GM12872 (cell line): Measurements from ENCODE around the gene VIPAS39.
A peak's percentile ranks its signal among the peaks of the same experiment; 100 is the strongest.

Source experiments
- CTCF ChIP-seq: IDR thresholded peaks from 3 replicates; pipeline ENCODE4 v1.5.1; 2011; ENCODE audit warnings: low read depth, mild to moderate bottlenecking, low read length, moderate library complexity; ENCODE audit not compliant: insufficient read depth

Gene VIPAS39

GRCh38 chr14:77390188-77390587 is 67.2 kb downstream of the VIPAS39 start:
- no peak for TF ChIP-seq CTCF

GRCh38 chr14:77378701-77379100 is 78.7 kb downstream of the VIPAS39 start:
- TF ChIP-seq CTCF = no peak

- no peak for TF ChIP-seq CTCF
Measured at GRCh38 chr14:77377502-77377844, 79.9 kb downstream of the VIPAS39 start.

GRCh38 chr14:77376771-77377501 is 80.5 kb downstream of the VIPAS39 start, which contains the start of the genes SAMD15 and TMED8:
Gene SAMD15, plus strand, starts transcription at chr14:77377379. Its CDS starts 40 bp downstream, at chr14:77377419.
Gene TMED8, minus strand, starts transcription at chr14:77377094. Its CDS starts 41 bp downstream, at chr14:77377053.
- TF ChIP-seq CTCF = 0 out of 3 replicates have a peak, but pooled peaks have one; percentile 22
